HEK293 (cell line): ENCODE data around the gene ENC1.

Experiments used
- EGR2 ChIP-seq: fragments of 450-650 bp; formaldehyde crosslinking; IDR thresholded peaks from 2 replicates; pipeline ENCODE4 v1.5.1; 2016; ENCODE audit warnings: low read depth, missing biosample characterization, missing genetic modification characterization
- FEZF1 ChIP-seq: fragments of 450-650 bp; formaldehyde crosslinking; IDR thresholded peaks from 2 replicates; pipeline ENCODE4 v1.5.1; 2016; ENCODE audit warnings: missing biosample characterization, missing genetic modification characterization
- GLIS1 ChIP-seq: fragments of 450-650 bp; formaldehyde crosslinking; IDR thresholded peaks from 2 replicates; pipeline ENCODE4 v1.5.1; 2016; ENCODE audit warnings: missing biosample characterization, missing genetic modification characterization
- GLIS2 ChIP-seq: fragments of 450-650 bp; formaldehyde crosslinking; IDR thresholded peaks from 2 replicates; pipeline ENCODE4 v1.5.1; 2016; ENCODE audit warnings: missing biosample characterization, missing genetic modification characterization
- SALL2 ChIP-seq: fragments of 450-650 bp; formaldehyde crosslinking; IDR thresholded peaks from 2 replicates; pipeline ENCODE4 v1.5.0; 2017; ENCODE audit warnings: missing biosample characterization, mild to moderate bottlenecking, missing genetic modification characterization, borderline replicate concordance
- SP7 ChIP-seq: fragments of 450-650 bp; formaldehyde crosslinking; IDR thresholded peaks from 2 replicates; pipeline ENCODE4 v1.5.1; 2016; ENCODE audit warnings: missing biosample characterization, missing genetic modification characterization
- ZBTB20 ChIP-seq: fragments of 450-650 bp; formaldehyde crosslinking; IDR thresholded peaks from 2 replicates; pipeline ENCODE4 v1.5.1; 2016; ENCODE audit warnings: missing biosample characterization, missing genetic modification characterization
- ZFHX2 ChIP-seq: fragments of 450-650 bp; formaldehyde crosslinking; conservative IDR thresholded peaks from 2 replicates; pipeline ENCODE4 v1.5.1; 2016; ENCODE audit warnings: missing biosample characterization, missing genetic modification characterization
- ZIC2 ChIP-seq: fragments of 450-650 bp; formaldehyde crosslinking; IDR thresholded peaks from 2 replicates; pipeline ENCODE4 v1.5.1; 2016; ENCODE audit warnings: missing biosample characterization, missing genetic modification characterization
- ZNF112 ChIP-seq: fragments of 450-650 bp; formaldehyde crosslinking; IDR thresholded peaks from 2 replicates; pipeline ENCODE4 v1.5.0; 2017; ENCODE audit warnings: missing biosample characterization, missing genetic modification characterization
- ZNF140 ChIP-seq: fragments of 450-650 bp; formaldehyde crosslinking; IDR thresholded peaks from 2 replicates; pipeline ENCODE4 v1.5.1; 2016; ENCODE audit warnings: missing biosample characterization, missing genetic modification characterization
- ZNF175 ChIP-seq: fragments of 450-650 bp; formaldehyde crosslinking; IDR thresholded peaks from 2 replicates; pipeline ENCODE4 v1.5.1; 2016; ENCODE audit warnings: missing biosample characterization, missing genetic modification characterization
- ZNF19 ChIP-seq: fragments of 450-650 bp; formaldehyde crosslinking; IDR thresholded peaks from 2 replicates; pipeline ENCODE4; 2016; ENCODE audit warnings: missing biosample characterization, missing genetic modification characterization, low read depth
- ZNF223 ChIP-seq: fragments of 450-650 bp; formaldehyde crosslinking; IDR thresholded peaks from 2 replicates; pipeline ENCODE4 v1.5.1; 2016; ENCODE audit warnings: missing biosample characterization, missing genetic modification characterization
- ZNF239 ChIP-seq: fragments of 450-650 bp; formaldehyde crosslinking; IDR thresholded peaks from 2 replicates; pipeline ENCODE4 v1.5.1; 2016; ENCODE audit warnings: missing biosample characterization, missing genetic modification characterization
- ZNF248 ChIP-seq: fragments of 450-650 bp; formaldehyde crosslinking; IDR thresholded peaks from 2 replicates; pipeline ENCODE4 v1.5.1; 2017; ENCODE audit warnings: missing biosample characterization, missing genetic modification characterization
- ZNF274 ChIP-seq, 2 experiments: fragments of 200-500 bp in 1 of 2; fragments of 450-650 bp in 1 of 2; sonication (Bioruptor generic) in 1 of 2; formaldehyde crosslinking in 1 of 2; IDR thresholded peaks; 2 replicates each; pipeline versions ENCODE4 v1.5.1 to v1.6.1; 2014 to 2016; ENCODE audit warnings: borderline replicate concordance in 1 of 2, inconsistent platforms in 1 of 2, low read length in 1 of 2, missing biosample characterization in 1 of 2, missing genetic modification characterization in 1 of 2
- ZNF292 ChIP-seq: fragments of 450-650 bp; formaldehyde crosslinking; IDR thresholded peaks from 2 replicates; pipeline ENCODE4 v1.5.1; 2016; ENCODE audit warnings: low read depth, missing biosample characterization, missing genetic modification characterization, borderline replicate concordance
- ZNF335 ChIP-seq: fragments of 450-650 bp; formaldehyde crosslinking; conservative IDR thresholded peaks from 2 replicates; pipeline ENCODE4 v1.5.1; 2016; ENCODE audit warnings: missing biosample characterization, missing genetic modification characterization
- ZNF341 ChIP-seq: fragments of 450-650 bp; formaldehyde crosslinking; IDR thresholded peaks from 2 replicates; pipeline ENCODE4; 2016; ENCODE audit warnings: low read depth, missing biosample characterization, missing genetic modification characterization
- ZNF37A ChIP-seq: fragments of 450-650 bp; IDR thresholded peaks from 2 replicates; pipeline ENCODE4 v1.5.1; 2018; ENCODE audit warnings: missing biosample characterization, missing genetic modification characterization
- ZNF404 ChIP-seq: fragments of 450-650 bp; formaldehyde crosslinking; IDR thresholded peaks from 2 replicates; pipeline ENCODE4 v1.5.1; 2017; ENCODE audit warnings: missing biosample characterization, missing genetic modification characterization
- ZNF600 ChIP-seq: fragments of 450-650 bp; formaldehyde crosslinking; IDR thresholded peaks from 2 replicates; pipeline ENCODE4 v1.5.1; 2016; ENCODE audit warnings: missing biosample characterization, missing genetic modification characterization
- ZNF621 ChIP-seq: fragments of 450-650 bp; formaldehyde crosslinking; IDR thresholded peaks from 2 replicates; pipeline ENCODE4 v1.5.1; 2017; ENCODE audit warnings: missing biosample characterization, missing genetic modification characterization
- ZNF670 ChIP-seq: fragments of 450-650 bp; formaldehyde crosslinking; IDR thresholded peaks from 2 replicates; pipeline ENCODE4 v1.5.1; 2016; ENCODE audit warnings: missing biosample characterization, missing genetic modification characterization, low read depth
- ZNF701 ChIP-seq: fragments of 450-650 bp; formaldehyde crosslinking; IDR thresholded peaks from 2 replicates; pipeline ENCODE4 v1.5.1; 2016; ENCODE audit warnings: missing biosample characterization, missing genetic modification characterization
- ZNF830 ChIP-seq: fragments of 450-650 bp; IDR thresholded peaks from 2 replicates; pipeline ENCODE4 v1.5.0; 2018; ENCODE audit warnings: missing biosample characterization, missing genetic modification characterization, low read depth, mild to moderate bottlenecking, moderate library complexity
- TF ChIP-seq, protein P1 (sequence below): fragments of 450-650 bp; formaldehyde crosslinking; IDR thresholded peaks from 2 replicates; pipeline ENCODE4 v1.5.1; 2016; ENCODE audit warnings: missing biosample characterization, missing genetic modification characterization
- TF ChIP-seq, protein P2 (sequence below): fragments of 450-650 bp; formaldehyde crosslinking; IDR thresholded peaks from 2 replicates; pipeline ENCODE4 v1.5.1; 2017; ENCODE audit warnings: missing biosample characterization, missing genetic modification characterization
- TF ChIP-seq, protein P3 (sequence below): fragments of 450-650 bp; formaldehyde crosslinking; IDR thresholded peaks from 2 replicates; pipeline ENCODE4 v1.5.1; 2017; ENCODE audit warnings: missing biosample characterization, missing genetic modification characterization
- TF ChIP-seq, protein P4 (sequence below): fragments of 450-650 bp; formaldehyde crosslinking; IDR thresholded peaks from 2 replicates; pipeline ENCODE4 v1.5.1; 2016; ENCODE audit warnings: missing biosample characterization, missing genetic modification characterization
- TF ChIP-seq, protein P5 (sequence below): fragments of 450-650 bp; formaldehyde crosslinking; IDR thresholded peaks from 2 replicates; pipeline ENCODE4 v1.5.1; 2016; ENCODE audit warnings: missing biosample characterization, missing genetic modification characterization

Gene ENC1

DNA sequence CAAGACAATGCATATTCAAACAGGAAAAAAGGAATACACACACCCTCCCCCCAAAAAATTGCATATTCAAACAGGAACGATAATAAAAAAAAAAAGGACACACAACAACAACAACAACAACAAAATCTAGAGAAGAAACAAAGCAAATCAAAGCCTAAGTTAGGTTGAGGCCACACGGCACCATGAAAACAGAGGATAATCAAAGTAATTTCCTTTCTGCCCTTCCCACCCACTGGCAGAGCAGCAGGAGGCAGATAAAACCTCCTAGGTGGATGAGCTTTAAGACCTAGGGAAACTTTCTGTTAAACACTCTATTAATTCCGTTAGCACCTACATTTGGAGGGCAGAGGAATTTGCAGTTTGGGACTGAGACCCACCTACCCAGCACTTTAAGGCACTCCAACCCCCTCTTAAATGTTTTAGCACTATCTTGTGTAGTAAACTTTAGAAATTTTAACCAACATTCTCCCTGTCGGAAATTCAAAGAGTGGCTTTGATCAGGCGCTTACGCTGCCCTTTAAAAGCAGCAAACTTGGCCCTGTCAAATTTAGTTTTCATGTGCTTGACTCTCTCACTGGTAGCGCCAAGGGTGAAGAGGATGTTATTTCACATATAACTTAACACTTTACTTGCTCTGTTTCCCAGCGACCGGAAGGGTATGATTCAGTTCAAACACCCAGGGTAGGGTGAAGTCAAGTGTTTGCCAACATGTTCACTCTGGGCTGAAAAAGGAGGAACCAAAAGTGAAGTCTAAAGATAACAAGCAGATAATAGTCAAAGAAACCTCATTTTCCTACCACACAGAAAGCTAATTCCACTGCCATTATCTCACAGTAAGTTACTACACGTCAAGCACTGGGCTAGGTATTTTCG, 9.2 kb downstream of the ENC1 start (continued):
- TF ChIP-seq, protein P1, sequence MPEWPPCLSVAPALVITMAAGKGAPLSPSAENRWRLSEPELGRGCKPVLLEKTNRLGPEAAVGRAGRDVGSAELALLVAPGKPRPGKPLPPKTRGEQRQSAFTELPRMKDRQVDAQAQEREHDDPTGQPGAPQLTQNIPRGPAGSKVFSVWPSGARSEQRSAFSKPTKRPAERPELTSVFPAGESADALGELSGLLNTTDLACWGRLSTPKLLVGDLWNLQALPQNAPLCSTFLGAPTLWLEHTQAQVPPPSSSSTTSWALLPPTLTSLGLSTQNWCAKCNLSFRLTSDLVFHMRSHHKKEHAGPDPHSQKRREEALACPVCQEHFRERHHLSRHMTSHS, result no peak
- no peak for TF ChIP-seq ZNF140
- peak; percentile 50; the same call in 1 of the 2 replicates for TF ChIP-seq ZFHX2 (tag by site-specific recombination)
- TF ChIP-seq ZNF830 (tag by site-specific recombination), result no peak
- TF ChIP-seq, protein P2, sequence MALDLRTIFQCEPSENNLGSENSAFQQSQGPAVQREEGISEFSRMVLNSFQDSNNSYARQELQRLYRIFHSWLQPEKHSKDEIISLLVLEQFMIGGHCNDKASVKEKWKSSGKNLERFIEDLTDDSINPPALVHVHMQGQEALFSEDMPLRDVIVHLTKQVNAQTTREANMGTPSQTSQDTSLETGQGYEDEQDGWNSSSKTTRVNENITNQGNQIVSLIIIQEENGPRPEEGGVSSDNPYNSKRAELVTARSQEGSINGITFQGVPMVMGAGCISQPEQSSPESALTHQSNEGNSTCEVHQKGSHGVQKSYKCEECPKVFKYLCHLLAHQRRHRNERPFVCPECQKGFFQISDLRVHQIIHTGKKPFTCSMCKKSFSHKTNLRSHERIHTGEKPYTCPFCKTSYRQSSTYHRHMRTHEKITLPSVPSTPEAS (tag by site-specific recombination), result no peak
- TF ChIP-seq ZNF600 (tag by site-specific recombination), result no peak
- TF ChIP-seq ZNF670 (tag by site-specific recombination), result no peak
- TF ChIP-seq, protein P3, sequence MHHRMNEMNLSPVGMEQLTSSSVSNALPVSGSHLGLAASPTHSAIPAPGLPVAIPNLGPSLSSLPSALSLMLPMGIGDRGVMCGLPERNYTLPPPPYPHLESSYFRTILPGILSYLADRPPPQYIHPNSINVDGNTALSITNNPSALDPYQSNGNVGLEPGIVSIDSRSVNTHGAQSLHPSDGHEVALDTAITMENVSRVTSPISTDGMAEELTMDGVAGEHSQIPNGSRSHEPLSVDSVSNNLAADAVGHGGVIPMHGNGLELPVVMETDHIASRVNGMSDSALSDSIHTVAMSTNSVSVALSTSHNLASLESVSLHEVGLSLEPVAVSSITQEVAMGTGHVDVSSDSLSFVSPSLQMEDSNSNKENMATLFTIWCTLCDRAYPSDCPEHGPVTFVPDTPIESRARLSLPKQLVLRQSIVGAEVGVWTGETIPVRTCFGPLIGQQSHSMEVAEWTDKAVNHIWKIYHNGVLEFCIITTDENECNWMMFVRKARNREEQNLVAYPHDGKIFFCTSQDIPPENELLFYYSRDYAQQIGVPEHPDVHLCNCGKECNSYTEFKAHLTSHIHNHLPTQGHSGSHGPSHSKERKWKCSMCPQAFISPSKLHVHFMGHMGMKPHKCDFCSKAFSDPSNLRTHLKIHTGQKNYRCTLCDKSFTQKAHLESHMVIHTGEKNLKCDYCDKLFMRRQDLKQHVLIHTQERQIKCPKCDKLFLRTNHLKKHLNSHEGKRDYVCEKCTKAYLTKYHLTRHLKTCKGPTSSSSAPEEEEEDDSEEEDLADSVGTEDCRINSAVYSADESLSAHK, result no peak
- peak; percentile 44 for TF ChIP-seq ZBTB20
- peak; percentile 66 for TF ChIP-seq EGR2
- TF ChIP-seq FEZF1 (tag by site-specific recombination), result peak; percentile 90
- TF ChIP-seq ZNF175 (tag by site-specific recombination), result no peak
- no peak for TF ChIP-seq ZNF223 (tag by site-specific recombination)
- TF ChIP-seq, protein P4, sequence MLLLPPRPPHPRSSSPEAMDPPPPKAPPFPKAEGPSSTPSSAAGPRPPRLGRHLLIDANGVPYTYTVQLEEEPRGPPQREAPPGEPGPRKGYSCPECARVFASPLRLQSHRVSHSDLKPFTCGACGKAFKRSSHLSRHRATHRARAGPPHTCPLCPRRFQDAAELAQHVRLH (tag by site-specific recombination), result 0 out of 2 replicates have a peak, but pooled peaks have one; percentile 15
- no peak for TF ChIP-seq ZNF112 (tag by site-specific recombination)
- no peak for TF ChIP-seq ZNF292 (tag by site-specific recombination)
- TF ChIP-seq ZIC2, result peak; percentile 92
- TF ChIP-seq GLIS2 (tag by site-specific recombination), result no peak
- no peak for TF ChIP-seq ZNF248 (tag by site-specific recombination)
- 0 out of 2 replicates have a peak, but pooled peaks have one; percentile 25 for TF ChIP-seq ZNF341
- no peak for TF ChIP-seq ZNF19
- TF ChIP-seq ZNF701, result no peak
- TF ChIP-seq ZNF239, result no peak
- TF ChIP-seq SP7 (tag by site-specific recombination), result 0 out of 2 replicates have a peak, but pooled peaks have one; percentile 6
- TF ChIP-seq, protein P5, sequence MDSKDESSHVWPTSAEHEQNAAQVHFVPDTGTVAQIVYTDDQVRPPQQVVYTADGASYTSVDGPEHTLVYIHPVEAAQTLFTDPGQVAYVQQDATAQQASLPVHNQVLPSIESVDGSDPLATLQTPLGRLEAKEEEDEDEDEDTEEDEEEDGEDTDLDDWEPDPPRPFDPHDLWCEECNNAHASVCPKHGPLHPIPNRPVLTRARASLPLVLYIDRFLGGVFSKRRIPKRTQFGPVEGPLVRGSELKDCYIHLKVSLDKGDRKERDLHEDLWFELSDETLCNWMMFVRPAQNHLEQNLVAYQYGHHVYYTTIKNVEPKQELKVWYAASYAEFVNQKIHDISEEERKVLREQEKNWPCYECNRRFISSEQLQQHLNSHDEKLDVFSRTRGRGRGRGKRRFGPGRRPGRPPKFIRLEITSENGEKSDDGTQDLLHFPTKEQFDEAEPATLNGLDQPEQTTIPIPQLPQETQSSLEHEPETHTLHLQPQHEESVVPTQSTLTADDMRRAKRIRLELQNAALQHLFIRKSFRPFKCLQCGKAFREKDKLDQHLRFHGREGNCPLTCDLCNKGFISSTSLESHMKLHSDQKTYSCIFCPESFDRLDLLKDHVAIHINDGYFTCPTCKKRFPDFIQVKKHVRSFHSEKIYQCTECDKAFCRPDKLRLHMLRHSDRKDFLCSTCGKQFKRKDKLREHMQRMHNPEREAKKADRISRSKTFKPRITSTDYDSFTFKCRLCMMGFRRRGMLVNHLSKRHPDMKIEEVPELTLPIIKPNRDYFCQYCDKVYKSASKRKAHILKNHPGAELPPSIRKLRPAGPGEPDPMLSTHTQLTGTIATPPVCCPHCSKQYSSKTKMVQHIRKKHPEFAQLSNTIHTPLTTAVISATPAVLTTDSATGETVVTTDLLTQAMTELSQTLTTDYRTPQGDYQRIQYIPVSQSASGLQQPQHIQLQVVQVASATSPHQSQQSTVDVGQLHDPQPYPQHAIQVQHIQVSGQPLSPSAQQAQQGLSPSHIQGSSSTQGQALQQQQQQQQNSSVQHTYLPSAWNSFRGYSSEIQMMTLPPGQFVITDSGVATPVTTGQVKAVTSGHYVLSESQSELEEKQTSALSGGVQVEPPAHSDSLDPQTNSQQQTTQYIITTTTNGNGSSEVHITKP (tag by site-specific recombination), result peak; percentile 93
- no peak for TF ChIP-seq SALL2
- TF ChIP-seq ZNF274 (IDR thresholded peaks at IDR 0.05; ENCODE audit: low read length), result no peak
- no peak for TF ChIP-seq ZNF274 (tag by site-specific recombination; IDR thresholded peaks at IDR 0.05; ENCODE audit: borderline replicate concordance)
- no peak for TF ChIP-seq ZNF621 (tag by site-specific recombination)
- TF ChIP-seq ZNF335 (tag by site-specific recombination), result peak; percentile 32; the same call in 1 of the 2 replicates
- no peak for TF ChIP-seq ZNF404 (tag by site-specific recombination)
- TF ChIP-seq ZNF37A (tag by site-specific recombination), result no peak
- TF ChIP-seq GLIS1 (tag by site-specific recombination), result peak; percentile 84
